Mucosa of gallbladder (tissue), 1 donor: Measurements from ENCODE around the gene MYB. TPM values are rescaled to one million over a fixed set of nuclear protein-coding genes. Genes with fewer than 3 reads are reported as not detected.
A peak's percentile ranks its signal among the peaks of the same experiment; 100 is the strongest.
"Not testable (repeated sequence)": the region's sequence is repeated elsewhere in the genome, so short reads cannot be mapped to it uniquely, and the experiment has no call there.

Experiments used
- DNase-seq: peaks from one replicate; pipeline ENCODE4 v3.0.0-alpha.2; 2020; ENCODE audit warnings: low spot score
- total RNA-seq: library from RNA; stranded (reverse); gene quantifications from one replicate; pipeline ENCODE4 v1.2.1, GENCODE V29; 2021
- donor health status: DM: no; HTN: no; CAD: no.

MYB gene
- total RNA-seq, 1 donor from 2014 or later = 2.0 TPM

DNA sequence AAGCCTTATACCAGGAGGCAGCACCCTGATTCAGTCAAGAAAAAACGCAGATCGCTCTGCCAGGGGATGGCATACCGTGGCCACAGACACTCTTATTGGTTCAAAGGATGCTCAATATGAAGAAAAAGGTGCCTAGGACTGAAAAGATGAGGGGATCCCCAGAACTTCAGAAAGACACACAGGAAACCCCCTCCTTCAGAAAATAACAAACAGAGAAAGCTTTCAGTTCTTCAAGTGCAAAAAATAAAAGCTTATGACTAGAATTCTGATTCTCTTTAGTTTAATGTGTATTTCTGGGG lies 17.7 kb upstream of the MYB start:
- no peak for DNase-seq

DNA sequence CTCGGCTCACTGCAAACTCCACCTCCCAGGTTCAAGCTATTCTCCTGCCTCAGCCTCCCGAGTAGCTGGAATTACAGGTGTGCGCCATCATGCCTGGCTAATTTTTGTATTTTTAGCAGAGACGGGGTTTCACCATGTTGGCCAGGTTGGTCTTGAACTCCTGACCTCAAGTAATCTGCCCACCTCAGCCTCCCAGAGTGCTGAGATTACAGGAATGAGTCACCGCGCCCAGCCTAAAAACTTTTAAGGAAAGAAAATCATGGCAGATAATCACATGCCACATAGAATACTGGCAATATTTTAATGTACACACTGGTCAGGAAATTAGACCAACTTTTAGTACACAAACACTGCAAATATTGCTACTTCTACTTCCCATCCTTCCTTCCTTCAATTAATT lies 16.7 kb upstream of the MYB start:
- DNase-seq = not testable (repeated sequence)

DNA sequence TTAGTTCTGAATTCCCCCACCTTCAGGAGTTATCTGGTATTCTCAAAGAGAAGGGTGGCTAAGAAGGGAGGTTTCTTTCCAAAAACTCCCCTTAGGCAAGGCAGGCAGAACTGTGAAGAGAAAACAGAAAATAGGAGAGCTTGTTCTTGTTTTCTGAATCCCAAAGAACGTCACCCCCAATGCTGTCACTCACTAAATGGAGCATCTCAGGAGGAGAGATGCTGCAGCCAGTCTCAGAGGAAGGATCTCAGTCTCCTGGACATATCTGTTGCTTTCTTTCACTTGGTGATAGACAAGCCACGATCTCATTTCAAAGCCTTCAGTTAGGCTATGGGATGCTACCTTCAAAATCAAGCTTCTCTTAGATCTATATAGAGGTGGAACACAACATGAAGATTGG lies 16.1 kb upstream of the MYB start:
- no peak for DNase-seq

DNA sequence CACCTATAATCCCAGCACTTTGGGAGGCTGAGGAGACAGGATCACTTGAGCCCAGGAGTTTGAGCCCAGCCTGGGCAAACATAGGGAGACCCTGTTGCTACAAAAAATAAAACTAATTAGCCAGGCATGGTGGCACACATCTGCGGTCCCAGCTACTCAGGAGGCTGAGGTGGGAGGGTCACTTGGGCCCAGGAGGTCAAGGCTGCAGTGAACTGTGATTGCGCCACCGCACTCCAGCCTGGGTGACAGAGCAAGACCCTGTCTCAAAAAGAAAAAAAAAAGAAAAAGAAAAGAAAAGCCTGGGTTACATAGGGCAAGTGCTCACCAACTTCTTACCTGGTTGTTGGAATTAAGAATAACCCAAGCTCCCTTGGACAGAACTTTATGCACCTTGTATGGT lies 14.6 kb upstream of the MYB start:
- DNase-seq = no peak

DNA sequence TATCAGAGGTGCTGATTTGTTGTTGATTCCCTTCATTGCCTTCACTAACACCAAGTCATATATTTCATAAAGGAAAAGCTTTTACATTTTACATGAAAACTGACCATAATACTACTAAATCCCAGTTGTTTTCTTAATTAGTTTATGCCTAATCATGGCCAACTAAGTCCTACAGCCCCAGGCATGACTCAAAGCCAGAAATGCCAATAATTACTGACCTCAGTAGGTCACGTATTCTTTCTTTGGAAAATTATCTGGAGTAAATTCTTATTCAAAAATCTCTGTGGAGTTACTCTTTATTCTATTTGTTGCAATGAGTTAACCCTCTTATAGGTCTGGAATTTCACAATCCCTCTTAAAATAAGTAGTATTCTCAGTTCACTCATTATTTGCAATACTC lies 13.5 kb upstream of the MYB start:
- DNase-seq = no peak

DNA sequence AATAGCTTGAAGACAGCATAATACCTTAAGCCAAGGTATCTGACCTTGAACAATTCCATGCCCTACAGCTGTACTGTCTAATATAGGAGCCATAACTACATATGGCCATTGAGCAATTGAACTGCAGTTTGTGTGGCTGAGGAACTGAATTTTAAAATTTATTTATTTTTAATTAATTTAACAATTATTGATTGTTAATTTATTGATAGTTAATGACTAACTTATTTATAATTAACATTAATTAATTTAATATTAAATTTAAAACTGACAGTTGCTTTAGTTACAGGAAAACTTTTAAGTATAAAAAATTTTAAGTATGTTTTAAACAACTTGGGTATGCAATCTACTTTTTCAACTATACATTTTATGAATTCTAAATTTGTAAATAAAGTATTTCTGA lies 12.3 kb upstream of the MYB start:
- no peak for DNase-seq

DNA sequence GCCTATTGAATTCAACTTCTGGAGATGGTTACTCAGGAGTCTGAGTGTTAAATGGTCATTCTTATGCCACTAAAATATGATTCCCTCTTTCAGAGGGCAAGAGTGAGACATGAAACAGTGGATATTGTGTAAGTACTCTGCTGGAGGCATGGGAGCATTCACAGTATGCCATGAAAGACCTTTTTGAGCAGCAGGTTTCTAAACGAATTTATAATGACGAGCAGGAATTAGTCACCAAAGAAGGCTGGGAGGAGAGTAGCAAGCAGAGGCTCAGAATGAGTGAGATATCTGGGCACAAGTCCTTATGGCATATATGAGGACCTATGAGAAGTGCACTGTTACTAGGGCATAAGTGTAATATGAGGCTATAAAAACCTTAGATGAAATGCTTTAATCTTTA lies 10.9 kb upstream of the MYB start:
- DNase-seq = no peak

DNA sequence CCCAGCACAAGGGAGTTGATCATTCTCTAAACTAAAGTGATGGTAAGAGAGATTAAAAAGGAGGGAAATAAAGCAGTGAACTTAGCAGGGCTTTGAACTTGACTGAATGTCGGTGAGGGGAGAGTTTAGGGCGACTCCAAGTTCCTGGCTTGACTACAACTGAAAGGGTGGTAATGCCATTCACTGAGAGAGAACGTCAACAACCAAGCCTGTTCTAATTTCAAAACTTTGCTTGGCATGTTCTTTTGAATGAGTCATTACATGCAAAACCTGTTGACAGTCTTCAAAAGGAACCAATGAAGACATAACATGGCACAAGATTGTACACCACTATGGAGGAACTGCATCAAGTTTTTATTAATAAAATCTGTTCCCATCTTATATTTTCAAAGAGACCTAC lies 10.3 kb upstream of the MYB start:
- DNase-seq = no peak

DNA sequence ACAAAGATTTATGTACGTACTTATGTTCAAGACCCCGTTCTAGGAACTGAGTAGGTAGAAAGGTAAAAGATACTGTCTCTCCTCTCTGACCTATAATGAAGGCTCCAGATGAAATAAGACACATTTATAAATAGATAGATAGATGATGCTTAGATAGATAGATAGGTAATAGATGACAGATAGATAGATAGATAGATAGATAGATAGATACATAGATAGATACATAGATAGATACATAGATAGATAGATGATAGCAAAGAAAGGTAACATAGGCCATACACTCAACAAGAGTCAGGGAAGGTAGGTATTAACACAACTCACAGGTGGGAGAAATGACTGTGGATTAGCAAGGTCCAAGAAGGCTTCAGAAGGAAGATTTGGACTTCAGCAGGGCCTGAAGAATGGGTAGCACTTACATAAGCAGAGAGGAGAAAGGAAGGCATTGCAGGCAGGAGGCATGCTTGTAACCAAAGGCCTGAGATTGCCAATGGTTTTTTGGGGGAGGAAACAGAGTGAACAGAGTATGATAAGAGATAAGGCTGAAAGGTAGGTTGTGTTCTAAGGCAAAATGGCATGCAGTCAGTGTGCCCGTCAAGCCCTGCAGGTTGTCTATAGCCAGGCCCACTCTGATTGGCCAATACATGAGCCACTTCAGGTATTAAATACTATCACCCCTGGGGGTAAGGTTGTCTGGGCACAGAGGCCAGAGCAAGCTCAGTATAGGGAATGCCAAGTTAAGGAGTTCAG lies 7.7 kb upstream of the MYB start:
- DNase-seq = no peak

DNA sequence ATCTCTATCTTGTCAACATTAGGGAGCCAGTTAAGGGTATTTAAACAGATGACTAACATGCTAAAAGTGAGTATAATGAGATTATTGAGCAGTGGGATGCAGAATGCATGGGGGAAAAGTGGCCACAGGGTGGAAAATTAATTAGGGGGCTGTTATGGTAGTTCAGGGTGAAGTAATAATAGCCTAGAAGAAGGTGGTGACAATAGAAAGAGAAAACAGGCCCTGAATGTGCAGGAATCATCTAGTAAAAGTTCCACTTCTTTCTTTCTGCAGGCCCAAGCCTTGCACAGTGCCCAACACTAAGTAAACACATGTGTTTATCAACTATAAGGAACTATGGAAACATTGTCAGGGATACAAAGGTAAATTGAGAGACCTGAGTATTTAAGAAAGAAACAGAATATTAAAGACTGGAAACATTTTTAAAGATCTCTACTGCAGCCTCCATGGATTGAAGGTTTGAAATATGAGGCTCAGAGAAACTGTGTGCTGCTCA lies 7.1 kb upstream of the MYB start:
- no peak for DNase-seq

DNA sequence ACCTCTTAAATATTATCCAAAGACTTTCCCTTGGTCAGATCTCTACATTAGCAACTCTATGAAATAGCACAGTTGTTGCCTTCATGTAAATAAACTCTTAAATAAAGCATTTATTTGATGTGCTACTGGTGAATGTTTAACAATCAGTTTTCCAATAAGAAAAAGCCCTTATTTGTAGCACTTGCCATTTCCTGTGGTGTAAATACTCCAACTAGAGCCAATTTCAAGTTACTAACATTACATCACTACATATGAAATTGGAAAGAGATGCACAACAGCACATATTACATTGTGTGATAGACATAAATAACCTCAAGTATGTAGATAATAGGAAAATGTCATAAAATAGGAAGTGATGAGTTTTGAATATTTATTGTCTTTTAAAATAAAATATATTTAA lies 5.0 kb upstream of the MYB start:
- DNase-seq = no peak

DNA sequence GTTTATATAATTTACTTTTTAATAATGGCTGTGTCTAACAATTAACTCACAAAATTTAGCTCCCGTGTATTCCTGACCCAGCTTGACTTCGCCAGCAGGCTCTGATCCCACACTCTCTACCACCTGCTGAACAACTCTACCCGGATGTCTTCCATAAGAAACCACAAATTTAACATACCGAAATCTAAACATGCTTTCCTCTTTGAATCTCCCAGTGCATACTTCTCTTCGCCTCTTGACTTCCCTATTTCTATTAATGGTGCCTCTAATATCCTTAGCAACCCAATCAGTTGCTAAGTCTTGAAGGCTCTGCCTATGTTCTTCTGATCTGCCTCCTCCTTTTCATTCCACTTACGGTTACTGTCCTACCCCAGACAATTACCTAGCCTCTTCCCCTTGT lies 4.6 kb upstream of the MYB start:
- no peak for DNase-seq

DNA sequence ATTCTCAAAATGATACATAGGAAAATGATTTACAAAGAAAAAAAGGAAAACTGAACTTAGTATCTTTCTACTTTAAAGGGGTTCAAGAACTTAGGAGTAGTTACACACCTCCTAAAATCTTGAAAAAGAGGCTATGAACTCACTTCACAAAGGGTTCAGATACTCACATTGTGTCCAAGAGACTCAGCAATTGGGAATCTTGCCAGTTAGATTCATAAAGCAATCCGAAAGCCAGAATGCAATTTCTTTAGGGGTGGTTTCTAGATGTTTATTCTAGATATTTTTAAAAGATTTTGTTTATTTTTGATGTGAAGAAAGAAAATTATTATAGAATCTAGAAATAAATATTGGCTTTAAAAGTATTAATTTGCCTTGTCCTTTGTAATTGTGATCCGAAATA lies 1.7 kb upstream of the MYB start:
- DNase-seq = no peak

DNA sequence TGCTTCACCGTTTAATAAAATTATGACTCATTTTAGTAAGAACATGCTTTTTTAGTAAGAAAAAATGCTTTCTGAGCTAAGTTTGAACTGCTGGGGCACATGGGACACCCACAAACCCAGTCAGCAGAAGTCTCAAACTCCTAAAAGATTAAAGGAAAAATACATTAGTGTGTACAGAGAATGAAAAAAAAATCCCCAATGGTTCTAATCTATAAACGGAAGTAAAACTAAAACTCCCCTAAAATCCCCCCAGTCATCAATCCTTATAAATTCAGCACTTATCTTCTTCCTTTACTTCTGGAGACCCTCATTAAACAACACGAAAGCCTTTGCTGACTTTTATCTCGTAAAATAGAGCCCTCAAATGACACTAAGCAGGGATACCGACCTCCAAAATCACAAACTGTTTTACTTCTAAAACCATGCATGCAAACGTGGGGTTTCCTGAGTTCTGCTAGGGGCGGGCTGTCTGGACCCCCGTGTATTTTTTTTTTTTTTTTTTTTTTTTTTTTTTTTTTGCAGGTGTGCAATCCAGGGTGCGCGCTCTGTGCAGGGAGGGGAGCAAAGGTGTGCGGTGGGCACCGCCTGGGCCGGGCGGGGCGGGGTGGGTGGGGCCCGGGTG lies 1.1 kb upstream of the MYB start:
- no peak for DNase-seq

DNA sequence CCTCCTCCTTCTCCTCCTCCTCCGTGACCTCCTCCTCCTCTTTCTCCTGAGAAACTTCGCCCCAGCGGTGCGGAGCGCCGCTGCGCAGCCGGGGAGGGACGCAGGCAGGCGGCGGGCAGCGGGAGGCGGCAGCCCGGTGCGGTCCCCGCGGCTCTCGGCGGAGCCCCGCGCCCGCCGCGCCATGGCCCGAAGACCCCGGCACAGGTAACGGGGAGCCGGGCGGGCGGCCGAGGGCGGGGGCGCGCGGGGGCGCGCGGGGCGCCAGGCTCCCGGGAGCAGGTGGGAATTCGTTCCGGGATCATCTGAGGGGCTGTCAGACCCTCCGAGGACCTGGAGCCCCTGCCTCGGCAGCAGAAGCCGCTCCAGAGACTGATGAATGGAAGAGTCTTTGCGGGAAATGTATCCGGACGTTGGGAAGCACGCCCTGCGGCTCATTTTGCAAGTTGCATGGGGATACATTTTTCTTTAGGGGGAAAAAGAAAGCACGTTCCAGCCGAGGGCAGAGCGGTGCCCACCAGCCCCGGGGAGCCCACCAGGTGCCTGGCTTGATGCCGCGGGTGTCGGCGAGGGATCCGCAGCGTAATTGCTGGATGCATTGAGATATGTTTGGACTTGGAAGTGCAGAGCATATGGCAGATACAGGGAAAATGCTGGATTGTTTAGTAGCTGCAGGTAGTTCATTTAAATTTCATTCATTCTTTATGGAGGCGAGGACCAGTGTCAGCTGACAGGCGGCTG lies 394 bp downstream of the MYB start:
- no peak for DNase-seq

DNA sequence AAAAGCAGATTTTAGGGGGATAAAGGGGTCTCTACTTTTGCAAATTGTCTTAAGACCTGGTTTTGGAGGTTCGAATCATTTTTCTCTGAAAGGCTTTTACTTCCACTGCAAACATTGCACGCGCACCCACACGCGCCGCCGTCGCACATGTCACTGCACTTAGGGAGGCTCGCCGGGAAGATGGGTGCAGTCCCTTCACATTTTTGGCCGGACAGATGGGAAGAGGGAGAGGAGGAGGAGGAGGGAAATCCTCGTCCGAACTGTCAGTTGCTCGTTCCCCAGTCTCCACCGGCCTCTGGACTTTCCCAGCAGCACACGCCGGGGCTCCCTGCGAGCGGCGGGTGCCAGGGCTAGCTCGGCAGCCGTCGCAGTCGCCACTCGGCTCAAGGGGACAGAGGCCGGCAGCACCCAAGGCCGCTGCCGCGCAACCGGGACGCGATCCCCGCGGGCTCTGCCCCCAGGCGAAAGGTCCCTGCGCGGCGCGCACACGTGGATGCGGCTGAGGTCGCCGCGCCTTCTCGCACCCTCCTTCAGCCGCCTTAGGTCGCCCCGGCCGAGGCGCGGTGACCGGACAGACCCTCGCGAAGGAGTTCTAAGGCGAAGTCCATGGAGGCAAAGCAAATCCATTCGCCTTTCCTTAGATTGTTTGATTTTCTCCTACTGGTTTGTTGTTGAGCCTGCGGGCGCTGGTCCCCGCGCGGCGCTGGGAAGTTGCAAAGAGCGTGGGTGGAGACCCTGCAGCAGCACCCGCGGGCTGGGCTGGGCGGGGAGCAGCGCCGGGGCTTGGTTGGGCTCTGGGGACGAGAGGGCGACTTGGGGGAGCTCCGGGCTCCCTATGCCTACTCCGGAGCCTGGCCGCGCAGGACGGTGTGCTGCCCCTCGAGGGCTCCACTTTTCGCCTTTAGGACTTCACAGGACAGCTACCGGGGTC lies 1.2 kb downstream of the MYB start:
- no peak for DNase-seq

DNA sequence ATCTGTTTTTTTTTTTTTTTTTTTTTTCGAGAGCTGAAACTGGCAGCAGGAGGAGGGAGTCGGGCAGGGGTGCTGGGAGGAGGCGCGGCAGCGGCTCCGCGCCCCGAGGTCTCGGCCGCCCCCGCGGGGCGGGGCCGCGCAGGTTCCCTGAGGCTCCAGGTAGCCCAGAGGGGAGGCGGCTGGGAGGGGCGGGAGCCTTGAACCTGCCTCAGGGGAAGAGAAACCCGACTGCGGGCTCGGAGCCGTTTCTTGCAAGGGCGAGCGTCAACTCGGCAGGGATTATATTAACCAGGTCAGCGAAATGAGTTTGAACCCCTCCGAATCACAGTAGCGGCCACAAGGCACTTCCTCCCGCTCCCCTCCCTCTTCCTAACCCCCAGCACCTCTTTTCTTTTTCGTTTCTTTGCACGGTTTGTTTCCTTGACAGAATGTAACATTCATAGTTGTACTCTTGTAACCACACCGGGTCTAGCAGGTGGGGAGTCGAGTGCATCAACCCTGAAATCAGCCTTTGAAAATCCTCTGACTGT lies 2.0 kb downstream of the MYB start:
- DNase-seq = peak; percentile 12

DNA sequence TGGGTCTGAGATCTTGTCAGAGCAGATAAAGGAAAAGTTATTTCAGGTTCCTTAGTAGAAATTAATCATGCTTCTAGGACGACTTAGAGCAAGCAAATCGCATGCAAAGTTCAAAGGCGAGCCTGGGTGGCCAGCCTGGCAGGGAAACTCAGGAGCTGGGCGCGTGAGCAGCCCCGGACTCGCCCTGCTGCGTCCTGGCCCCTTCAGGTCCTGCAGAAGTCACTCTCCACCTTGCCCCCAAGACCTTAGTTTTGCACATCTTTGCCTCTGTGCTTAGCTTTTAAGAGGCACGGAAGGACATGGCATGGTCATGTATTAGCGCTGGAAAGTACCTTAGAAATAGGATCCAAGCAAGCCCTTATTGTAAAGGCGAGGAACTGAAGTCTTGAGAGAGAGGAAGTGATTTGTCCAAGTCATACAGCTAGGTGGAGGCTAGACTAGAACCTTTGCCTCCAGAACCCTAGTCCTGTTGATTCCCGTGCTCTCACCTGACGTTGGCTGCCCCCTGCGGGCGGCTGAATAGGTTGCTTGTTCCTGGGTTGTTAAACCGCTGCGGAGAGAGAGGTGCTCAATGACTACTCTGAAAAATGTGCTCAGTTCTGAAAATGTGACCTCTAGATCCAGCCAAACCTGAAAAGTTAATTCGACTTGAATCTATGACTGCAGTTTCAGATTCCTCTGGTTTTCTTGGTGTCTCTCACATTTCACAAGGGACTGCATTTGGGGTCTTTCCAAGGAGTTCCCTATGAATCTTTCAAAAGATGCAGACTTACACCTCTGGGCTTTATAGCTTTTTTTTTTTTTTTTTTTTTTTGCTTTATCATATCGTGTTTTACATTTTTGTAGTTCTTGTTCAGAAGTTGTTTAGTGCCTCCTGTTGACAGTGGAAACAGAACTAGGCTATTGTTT lies 2.7 kb downstream of the MYB start:
- DNase-seq = peak; percentile 33

DNA sequence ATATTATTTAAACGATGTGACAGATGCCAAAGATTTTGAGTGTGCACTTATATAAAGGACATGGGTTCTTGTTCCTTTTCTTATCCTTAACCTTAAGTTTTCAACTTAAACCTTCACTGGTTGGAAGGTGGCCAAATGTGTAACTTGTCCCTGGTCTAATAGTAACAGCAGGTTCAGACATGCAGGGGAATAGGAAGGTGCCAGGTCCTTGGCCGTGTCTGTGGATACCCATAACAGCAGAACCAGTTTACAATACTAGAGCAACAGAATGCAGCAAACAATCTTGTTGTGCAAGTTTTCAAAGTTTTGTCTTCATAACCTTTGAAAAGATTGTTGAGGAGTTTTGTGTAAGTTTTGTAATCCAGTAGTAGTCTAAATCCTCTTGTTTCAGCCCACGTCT lies 4.4 kb downstream of the MYB start:
- DNase-seq = no peak

DNA sequence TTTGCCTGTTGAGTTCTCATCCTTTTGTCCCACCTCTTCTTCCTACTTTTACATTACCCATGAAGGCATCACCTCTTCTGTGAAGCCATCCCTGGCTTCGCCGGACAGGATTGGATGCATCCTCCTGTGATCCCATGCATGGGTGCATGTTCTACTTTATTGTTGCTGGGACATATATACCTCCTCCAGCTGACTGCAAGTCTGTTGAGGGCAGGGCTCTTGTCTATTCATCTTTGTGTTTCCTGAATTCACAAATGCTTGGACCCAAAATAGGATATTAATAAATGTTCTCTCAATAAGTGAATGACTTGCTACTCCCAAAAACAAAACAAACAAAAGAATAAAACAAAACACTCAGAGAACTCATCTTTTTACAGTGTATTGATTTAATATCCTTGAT lies 5.1 kb downstream of the MYB start:
- DNase-seq = no peak

DNA sequence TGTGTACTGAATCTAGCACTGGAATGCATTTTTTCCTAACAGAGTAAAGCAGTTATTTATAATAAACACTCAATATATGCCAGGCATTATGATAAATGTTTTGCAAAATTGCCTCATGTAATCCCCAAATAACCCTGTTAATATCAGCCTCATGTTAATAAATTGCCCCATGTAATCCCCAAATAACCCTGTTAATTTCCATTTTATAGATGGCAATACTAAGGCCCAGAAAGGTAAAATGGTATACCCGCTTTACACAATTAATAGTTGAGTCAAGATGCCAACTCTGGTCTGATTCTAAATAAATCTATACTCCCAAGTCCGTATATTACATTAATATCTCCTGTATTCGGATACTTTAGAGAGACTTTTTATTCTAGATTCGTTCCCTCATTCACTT lies 6.3 kb downstream of the MYB start:
- DNase-seq = no peak
